ENCODE results near the gene FOXP1. TPM values are rescaled to one million over a fixed set of nuclear protein-coding genes. Genes with fewer than 3 reads are reported as not detected.

FOXP1 gene
- total RNA-seq, 4 donors from 2014 or later = 13.2 to 46.6 (median 29.2) TPM

DNA sequence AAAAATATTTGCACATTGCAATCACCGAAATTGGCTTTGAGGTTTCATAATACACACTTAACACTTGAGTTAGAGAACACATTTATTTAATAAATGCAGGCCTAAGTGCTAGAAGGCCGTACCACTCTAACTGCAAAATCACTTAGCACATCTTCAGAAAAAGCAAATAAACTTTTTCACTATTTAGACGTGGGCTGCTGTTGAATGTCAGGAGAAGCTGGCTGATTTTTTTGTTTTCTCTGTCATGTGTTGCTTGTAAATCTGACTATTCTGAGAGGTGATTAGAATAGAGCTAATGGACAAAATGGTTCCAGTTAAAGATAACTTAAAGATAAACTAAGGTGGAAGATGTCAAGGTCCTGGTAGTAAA is 265.1 kb downstream of the FOXP1 start:
- Histone ChIP-seq H3K4me3 (no peak overlapping the region), H3K9me3 (no peaks in the 10 kb centered on the region), H3K36me3 (no peaks in the 10 kb centered on the region), H3K27me3 (no peaks in the 10 kb centered on the region), H3K4me1 (no peaks in the 10 kb centered on the region), H3K27ac (no peak overlapping the region)
- DNase-seq (no peak), ATAC-seq (no peak)
- in situ Hi-C loops (cut with MboI; ENCODE audit: low sequenced_read_pairs in 4 of 4) = no loop called here
- TF ChIP-seq POLR2A (IDR thresholded peaks at IDR 0.05) = no peak
- TF ChIP-seq, protein P1, sequence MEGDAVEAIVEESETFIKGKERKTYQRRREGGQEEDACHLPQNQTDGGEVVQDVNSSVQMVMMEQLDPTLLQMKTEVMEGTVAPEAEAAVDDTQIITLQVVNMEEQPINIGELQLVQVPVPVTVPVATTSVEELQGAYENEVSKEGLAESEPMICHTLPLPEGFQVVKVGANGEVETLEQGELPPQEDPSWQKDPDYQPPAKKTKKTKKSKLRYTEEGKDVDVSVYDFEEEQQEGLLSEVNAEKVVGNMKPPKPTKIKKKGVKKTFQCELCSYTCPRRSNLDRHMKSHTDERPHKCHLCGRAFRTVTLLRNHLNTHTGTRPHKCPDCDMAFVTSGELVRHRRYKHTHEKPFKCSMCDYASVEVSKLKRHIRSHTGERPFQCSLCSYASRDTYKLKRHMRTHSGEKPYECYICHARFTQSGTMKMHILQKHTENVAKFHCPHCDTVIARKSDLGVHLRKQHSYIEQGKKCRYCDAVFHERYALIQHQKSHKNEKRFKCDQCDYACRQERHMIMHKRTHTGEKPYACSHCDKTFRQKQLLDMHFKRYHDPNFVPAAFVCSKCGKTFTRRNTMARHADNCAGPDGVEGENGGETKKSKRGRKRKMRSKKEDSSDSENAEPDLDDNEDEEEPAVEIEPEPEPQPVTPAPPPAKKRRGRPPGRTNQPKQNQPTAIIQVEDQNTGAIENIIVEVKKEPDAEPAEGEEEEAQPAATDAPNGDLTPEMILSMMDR (IDR thresholded peaks at IDR 0.05 in 4 of 5, conservative IDR thresholded peaks at IDR 0.05 in 1 of 5) = no peak
- intact Hi-C loops (cut with DNase I; ENCODE audit: low total_unique reads) = no loop called here

DNA sequence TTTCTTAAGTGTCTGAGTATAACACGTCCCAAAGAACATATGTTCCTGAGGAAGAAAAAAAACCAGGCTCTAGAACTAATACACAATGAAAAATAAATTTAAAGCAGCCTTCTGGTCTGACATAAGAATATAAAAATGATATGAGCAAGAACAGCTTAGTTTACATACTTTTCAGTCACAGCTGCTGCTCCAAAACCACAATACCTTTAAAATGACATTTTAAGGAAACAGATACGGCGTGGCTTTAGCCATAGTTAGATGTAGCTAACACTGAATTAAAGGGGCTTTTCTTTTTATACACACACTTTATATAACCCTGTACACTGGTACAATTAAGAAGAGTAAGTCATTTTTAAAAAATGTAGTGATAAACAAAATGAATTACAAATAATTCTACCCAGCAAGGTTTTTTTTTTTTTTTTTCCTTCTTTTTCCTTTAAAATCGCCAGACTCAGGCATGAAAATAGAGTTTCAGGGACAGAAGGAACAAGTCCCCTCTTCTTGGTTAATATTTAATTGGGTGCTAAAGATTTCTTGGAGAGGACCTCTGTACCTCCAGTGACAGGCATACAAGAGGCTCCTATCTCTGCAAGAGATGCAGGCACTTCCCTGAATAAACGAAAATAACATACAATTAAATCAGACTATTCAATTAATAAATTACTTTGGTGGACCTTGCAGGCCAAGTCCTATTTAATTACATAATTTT is 265.6 kb downstream of the FOXP1 start:
- no peak overlapping the region for H3K4me3 ChIP-seq
- no peaks in the 10 kb centered on the region for H3K36me3 ChIP-seq
- no peaks in the 10 kb centered on the region for H3K9me3 ChIP-seq
- ATAC-seq (no peak), DNase-seq (no peak)
- in situ Hi-C loops (cut with MboI; ENCODE audit: low sequenced_read_pairs in 4 of 4) (no loop called here), intact Hi-C loops (cut with DNase I; ENCODE audit: low total_unique reads) (no loop called here)
- no peak overlapping the region for H3K27ac ChIP-seq
- TF ChIP-seq POLR2A (IDR thresholded peaks at IDR 0.05) = no peak
- TF ChIP-seq, protein P1 (IDR thresholded peaks at IDR 0.05 in 4 of 5, conservative IDR thresholded peaks at IDR 0.05 in 1 of 5) = no peak
- no peaks in the 10 kb centered on the region for H3K27me3 ChIP-seq
- no peaks in the 10 kb centered on the region for H3K4me1 ChIP-seq

DNA sequence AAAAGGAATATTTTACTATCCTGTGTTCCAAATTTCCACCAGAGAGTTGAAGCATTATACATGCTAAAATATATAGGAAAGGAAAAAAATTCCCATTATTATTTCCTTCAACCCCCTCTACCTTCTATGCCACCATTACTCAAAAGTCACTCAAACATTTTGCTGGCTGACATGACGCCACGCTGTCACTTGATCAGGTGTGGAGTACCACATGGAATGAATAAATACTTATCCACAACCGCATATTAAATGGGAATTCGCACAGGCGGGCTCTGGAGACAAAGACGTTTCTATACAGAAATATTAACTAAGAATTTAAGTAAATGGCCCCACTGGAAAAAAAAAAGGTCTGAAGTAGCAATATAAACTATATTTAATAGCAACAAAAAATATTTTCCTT is 266.4 kb downstream of the FOXP1 start:
- no peak for ATAC-seq
- in situ Hi-C loops (cut with MboI; ENCODE audit: low sequenced_read_pairs in 4 of 4) (no loop called here), intact Hi-C loops (cut with DNase I; ENCODE audit: low total_unique reads) (no loop called here)
- Histone ChIP-seq H3K4me1 (peaks cover 0 to under 1% of the 10 kb centered on the region in 2 donors), H3K36me3 (no peaks in the 10 kb centered on the region), H3K9me3 (no peaks in the 10 kb centered on the region), H3K27ac (no peak overlapping the region), H3K4me3 (no peak overlapping the region), H3K27me3 (no peaks in the 10 kb centered on the region)
- no peak for TF ChIP-seq POLR2A (IDR thresholded peaks at IDR 0.05)
- TF ChIP-seq, protein P1 (IDR thresholded peaks at IDR 0.05 in 4 of 5, conservative IDR thresholded peaks at IDR 0.05 in 1 of 5) = no peak
- DNase-seq = no peak

DNA sequence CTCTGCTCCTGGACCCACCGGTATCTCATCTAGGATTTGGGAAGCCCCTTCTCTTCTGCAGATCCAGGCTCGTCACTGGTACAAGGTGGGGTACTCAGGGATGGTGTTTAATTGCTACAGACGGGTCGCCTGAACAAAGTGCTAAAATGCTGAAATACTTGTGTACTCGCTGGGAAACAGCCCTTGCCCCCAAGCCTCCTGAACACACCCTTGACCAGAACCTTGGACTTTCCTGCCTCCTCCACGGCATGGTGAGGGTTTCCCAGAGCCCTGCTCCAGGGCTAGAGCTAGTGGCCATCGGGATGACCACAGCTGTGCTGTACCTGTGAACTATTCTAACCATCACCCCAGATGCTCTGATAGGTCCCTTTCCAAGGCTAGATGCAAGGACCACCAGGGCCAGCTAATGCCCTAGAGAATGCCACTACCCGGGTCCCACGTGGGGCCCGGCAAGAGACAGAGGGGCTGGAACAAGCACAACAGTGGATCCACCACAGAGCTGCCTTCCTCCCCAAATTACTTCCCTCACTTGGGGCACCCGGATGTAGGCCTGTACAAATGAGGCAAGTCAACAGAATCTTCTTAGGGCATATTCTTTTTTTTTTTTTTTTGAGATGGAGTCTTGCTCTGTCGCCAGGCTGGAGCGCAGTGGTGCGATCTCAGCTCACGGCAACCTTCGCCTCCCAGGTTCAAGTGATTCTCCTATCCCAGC is 267.3 kb downstream of the FOXP1 start:
- Histone ChIP-seq H3K27ac (no peak overlapping the region), H3K27me3 (no peaks in the 10 kb centered on the region), H3K4me1 (peaks cover 5 to 8% of the 10 kb centered on the region in 2 donors), H3K4me3 (no peak overlapping the region), H3K36me3 (no peaks in the 10 kb centered on the region), H3K9me3 (no peaks in the 10 kb centered on the region)
- in situ Hi-C loops (cut with MboI; ENCODE audit: low sequenced_read_pairs in 4 of 4) (no loop called here), intact Hi-C loops (cut with DNase I; ENCODE audit: low total_unique reads) (no loop called here)
- TF ChIP-seq POLR2A (IDR thresholded peaks at IDR 0.05) = no peak
- TF ChIP-seq, protein P1 (IDR thresholded peaks at IDR 0.05 in 4 of 5, conservative IDR thresholded peaks at IDR 0.05 in 1 of 5) = no peak
- ATAC-seq = no peak
- DNase-seq = no peak
